Globus pallidus (tissue), 1 donor: ENCODE data around the gene DPH6.
"Not testable (repeated sequence)": the region's sequence is repeated elsewhere in the genome, so short reads cannot be mapped to it uniquely, and the experiment has no call there.

Source experiments
- DNase-seq: peaks from one replicate; pipeline ENCODE4 v3.0.0-alpha.2; 2015; ENCODE audit warnings: low spot score

Gene DPH6

DNA sequence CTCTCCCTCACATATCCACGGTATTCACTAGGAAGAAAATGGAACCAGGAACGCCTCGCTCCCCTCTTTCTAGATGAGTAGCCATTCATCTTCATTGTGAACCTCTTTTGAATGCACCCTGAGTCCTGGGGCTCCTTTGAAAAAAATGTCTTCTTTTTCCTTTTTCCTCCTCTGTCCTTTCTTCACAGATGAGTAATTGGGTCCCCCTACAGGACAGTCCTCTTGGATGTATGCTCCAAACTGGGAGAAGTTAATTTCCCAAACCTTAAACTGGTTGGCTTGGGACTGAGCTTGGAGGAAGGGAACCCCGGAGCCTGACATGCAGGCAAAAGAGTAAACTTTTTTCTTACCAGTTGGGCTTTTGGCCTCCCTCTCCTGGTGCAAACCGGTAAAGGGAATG lies 108.8 kb downstream of the DPH6 start:
- DNase-seq: no peak

DNA sequence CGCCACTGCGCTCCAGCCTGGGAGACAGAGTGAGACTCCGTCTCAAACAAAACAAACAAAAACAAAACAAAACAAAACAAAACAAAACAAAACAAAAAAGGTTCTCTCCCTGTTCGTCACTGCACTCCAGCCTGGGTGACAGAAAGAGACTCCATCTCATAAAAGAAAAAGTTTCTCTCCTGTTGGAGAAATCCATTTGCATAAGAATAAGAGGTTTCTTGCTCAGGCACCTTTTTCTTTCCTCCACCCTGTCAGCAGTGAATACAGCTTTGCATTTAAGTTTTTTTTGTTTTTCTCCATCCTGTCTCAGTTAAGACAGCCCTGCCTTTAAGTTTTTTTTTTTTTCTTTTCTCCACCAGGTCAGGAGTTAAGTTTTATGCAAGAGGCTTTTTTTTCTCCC lies 109.5 kb downstream of the DPH6 start:
- no peak for DNase-seq

DNA sequence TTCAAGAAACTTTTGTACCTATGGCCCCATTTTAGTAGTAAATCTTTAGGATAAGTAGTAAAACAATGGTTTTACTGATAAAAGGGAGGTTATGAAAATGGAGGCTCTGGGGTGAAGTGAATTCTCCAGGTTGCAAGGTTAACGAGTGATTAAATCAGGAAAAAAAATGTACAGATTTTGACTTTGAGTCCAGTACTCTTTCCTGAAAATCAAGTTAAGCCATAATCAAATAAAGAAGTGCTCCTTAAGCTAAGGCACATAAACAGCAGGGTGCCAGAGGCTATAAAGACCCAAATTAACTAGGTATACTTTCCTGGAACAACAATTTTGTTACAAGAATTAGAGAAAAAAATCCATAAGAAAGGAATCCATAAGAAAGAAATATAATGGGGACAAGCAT lies 114.7 kb downstream of the DPH6 start:
- no peak for DNase-seq

DNA sequence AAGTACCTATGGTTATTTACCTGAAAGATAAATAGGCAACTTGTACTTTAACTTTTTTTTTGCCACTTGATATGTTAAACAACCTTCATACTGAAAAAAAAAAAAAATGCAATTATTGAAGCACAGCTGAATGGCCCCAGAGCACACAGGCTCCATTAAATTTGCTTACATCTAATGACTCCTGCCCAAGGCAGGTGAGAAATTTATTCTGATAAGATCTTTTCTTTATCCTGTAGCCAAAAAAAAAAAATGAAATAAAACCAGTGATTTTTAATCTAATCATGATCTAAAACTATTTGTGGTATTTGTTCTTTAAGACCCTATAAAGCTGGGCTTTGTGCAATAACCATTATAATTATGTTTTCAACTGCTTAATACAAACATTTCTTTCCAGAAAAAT lies 115.7 kb downstream of the DPH6 start:
- DNase-seq: no peak

DNA sequence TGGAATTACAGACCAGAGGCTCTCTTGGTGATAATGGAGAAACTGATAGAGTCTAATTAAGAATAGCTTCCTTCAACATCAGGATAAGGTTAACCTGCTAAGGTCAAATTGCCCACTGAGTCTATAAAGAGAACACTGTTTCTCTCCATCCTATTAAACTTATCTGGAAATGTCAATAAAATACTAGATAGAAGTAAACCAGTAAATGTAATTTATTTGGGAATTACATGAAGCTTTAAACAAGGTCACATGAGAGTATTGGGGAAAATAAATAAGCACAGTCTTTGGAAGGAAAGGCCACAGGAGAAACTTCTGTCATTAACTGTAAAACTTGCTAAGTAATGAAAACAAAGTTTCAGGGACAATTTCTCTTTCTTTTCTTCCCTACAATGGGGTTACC lies 118.5 kb downstream of the DPH6 start:
- no peak for DNase-seq

DNA sequence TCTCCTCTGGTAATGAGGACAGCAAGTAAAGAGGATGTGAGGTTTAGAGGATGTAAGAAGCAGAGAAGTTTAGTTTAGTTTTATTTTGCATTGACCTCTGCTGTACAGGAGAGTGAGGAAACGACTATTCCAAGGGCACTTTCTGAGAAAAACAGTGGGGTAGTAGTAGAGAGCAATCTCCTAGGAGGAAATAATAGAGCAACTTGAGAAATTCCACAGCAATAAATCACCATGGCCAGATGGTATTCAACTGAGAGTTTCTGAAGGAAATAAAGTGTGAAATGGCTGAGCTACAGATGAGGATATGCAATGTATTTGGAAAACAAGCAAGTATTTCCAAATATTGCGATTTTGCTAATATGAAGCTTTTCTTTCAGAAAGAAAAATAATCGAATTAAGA lies 118.9 kb downstream of the DPH6 start:
- no peak for DNase-seq

DNA sequence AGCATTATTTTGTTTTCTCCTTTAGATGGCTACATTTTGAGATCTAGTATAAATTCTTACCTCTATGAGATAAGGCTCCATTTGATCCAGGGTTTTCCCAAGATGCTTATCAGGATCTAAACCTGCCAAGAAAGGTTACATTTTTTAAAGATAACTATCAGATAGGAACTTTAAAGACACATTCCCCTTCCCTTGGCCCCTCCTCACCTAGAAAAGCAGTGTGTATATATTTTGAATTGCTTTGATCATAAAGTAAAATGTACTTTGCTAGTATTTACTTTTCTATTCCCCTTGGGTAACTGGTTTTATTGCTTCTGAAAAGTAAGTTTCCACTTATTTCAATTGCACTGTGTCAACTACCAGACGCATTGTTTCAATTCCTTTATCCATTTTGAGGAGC lies 135.2 kb downstream of the DPH6 start:
- DNase-seq: no peak

DNA sequence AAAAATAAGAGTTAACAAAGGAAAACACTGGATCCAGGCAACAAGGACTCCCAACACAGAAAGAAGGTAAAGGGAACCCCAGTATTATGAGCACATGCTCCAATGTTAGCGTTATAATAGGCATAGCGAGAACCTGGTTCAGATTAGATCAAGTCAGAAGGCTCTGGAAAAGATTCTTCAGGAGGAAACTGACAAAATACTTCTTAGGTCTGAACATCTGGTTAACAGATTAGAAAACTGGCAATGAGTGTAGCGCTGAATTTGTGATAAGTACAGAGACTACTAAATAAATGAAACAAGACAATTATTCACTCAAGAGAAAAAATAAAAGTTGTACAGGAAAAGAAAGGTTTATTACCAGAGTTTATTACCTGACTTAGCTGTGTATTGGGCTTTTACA lies 146.1 kb downstream of the DPH6 start:
- DNase-seq: no peak

DNA sequence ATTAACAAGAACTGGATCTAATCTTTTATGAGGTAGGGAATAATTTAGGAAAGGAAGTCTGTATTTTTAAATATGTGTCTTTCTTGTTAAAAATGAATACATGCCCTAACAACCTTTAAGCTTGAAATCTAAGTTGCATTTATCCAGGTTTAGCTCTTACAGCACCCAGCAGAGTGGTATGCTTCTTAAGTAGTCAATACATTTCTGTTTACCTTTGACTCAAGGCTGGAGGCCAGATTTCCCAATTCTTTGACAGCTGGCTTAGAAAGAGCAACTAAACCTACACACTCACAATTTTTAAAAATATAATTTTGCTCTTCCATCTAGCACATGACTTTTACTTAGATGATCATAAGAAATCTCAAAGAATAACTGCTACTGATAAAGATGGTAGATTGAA lies 148.9 kb downstream of the DPH6 start:
- DNase-seq: no peak

DNA sequence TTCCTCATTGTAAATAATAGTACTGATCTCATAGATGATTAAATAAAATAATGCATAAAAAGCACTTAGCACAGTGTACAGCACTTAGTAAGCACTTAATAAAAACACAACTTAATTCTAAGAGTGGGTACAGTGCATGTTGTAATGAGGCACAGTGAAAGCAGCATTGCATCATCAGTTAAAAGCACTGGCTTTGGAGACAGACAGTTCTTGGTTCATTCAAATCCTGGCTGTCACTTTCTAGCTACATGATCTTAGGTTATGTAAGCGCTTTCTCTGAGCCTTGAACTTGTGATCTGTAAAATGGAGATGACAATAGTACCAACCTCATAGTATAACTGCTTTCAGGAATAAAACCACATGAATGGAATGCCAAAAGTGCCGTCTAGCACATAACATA lies 151.5 kb downstream of the DPH6 start:
- no peak for DNase-seq

DNA sequence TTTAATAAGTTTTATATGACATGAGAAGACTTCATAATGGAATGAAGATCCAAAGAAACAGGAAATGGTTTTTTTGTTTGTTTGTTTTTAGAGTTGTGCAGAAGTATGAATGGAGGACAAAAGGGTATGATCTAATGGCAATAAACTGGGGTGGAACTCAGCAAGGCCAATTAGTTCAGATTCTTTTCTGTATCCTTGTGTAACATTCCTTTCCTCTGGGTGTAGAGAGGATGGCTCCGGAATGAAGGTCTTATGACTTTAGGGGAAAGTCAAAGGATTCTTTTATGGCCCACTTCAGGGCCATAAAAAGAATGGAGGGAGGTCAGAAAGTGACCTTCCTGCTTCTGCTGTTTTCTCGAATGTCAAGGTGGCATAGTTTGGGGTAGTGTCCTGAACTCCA lies 152.6 kb downstream of the DPH6 start:
- DNase-seq: no peak

DNA sequence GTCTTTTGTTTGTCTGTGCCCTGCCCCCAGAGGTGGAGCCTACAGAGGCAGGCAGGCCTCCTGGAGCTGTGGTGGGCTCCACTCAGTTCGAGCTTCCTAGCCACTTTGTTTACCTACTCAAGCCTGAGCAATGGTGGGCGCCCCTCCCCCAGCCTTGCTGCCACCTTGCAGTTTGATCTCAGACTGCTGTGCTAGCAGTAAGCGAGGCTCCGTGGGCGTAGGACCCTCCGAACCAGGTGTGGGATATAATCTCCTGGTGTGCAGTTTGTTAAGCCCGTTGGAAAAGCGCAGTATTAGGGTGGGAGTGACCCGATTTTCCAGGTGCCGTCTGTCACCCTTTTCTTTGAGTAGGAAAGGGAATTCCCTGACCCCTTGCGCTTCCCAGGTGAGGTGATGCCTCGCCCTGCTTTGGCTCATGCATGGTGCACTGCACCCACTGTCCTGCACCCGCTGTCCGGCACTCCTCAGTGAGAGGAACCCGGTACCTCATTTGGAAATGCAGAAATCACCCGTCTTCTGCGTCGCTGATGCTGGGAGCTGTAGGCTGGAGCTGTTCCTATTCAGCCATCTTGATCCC lies 154.5 kb downstream of the DPH6 start:
- not testable (repeated sequence) for DNase-seq

DNA sequence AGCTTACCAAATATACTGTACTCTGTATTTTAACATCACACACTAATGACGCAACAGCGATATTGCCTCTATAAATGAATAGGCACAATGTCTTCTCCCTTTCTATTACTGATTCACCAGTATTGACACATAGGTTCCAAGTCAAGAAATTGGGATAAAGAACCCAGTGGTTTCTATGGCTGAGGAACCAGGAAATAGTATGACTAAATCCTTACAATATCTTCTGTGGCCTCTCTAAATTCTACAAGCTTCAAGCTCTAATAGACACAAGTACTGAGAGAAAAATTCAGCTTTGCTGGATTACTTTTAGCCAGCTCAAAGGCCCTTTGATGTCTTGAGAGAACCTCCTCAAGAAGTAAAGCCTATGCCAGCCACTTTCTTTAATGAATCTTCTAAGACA lies 162.5 kb downstream of the DPH6 start:
- DNase-seq: no peak

DNA sequence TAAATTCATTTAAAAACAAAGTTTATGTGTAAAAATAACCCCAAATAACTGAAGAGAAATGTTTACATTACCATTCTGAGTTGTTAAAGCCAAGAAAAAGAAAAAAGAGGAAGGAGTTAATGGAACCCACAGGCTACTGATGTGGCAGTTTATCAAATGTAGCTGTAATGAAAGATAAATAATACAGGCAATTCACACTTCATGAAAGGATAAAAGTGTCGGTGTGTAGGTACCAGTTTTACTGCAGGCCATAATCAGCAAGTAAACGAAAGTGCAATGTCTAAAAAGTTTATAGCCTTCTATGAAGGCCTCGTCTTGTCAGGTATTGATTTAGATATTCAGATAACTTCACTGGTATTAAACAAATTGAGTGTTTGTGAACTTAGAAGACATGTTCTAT lies 164.6 kb downstream of the DPH6 start:
- DNase-seq: no peak

DNA sequence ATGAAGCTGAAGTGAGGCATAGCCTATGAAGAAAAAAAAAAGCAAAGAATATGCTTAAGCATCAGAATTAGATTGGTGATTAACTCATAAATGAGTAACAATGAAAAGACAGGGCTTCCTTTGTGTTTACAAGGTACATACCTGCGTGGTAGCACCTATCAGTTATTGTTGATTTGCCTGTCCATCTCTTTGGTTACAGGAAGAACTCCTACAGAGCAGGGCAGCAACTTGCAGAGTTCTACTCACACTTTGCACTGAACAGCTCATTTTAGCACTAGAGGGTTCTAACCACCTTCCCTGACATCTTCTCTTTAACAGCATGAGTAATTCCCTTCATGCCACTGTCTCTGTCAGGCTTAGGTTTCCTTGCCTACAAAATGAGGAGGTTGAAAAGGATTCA lies 166.0 kb downstream of the DPH6 start:
- no peak for DNase-seq

DNA sequence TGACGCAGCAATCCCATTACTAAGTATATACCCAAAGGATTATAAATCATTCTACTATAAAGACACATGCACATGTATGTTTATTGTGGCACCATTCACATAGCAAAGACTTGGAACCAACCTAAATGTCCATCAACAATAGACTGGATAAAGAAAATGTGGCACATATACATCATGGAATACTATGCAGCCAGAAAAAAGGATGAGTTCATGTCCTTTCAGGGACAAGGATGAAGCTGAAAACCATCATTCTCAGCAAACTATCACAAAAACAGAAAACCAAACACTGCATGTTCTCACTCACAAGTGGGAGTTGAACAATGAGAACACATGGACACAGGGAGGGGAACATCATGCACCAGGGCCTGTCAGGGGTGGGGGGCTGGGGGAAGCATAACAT lies 167.5 kb downstream of the DPH6 start:
- DNase-seq: not testable (repeated sequence)

DNA sequence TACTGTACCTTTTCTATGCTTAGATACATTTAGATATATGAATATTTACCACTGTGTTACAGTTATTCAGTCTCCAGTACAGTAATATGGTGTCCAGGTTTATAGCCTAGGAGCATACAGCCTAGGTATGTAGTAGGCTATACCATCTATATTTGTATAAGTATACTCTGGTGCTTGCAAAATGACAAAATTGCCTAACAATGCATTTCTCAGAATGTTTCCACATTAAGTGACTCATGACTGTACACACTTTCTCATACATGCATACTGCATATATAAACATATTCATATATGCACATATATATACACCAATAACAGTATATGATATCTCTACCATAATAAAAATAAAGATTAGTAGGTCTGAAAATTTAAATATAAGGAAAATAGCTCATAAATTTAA lies 169.3 kb downstream of the DPH6 start:
- no peak for DNase-seq

DNA sequence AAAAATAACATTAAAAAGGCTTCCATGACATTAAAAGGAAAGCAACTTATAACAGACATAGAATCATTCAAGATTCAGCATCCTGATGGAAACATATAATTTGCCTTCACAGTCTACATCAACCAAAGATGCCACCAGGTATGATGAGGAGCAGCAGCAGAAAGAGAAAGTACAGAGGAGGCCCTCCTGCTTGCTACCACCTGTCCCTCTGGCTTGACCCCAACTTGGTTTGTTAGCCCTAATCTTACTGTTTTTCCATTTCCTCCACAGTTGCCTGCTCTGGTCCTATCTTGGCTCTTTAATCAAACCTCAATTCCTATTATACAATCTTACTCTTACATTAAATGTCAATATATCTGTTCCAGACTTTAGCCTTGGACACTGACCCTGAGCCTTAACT lies 171.3 kb downstream of the DPH6 start:
- no peak for DNase-seq

DNA sequence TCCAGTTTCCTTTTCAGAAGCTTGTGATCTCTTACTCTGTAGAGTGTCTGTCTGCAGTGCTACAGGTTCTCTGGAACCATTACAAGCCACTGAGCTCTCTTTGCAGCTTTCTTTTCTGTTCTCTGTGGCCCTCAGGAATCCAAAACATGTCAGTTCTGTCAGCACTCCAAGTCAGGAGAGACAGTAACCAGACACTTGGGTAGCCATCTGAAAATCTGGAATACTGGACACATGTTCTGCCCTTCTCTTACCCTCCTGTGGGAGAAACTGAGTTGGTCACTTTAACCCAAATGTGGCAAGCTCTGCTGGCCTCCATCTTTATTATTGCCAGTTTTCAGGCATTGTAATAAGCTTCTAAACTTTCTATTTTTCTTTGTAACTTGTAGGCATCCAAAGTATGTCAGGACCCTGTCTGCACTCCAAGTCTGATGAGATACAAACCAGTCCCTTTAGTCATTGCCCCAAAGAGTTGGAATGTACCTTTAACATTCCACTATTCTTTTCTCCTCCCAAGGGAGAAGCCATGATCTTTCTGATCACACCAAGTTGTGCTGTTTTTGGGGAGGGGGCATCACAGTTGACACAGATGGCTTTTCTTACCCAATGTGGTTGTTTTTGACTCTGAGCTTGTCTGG lies 183.7 kb downstream of the DPH6 start:
- no peak for DNase-seq

DNA sequence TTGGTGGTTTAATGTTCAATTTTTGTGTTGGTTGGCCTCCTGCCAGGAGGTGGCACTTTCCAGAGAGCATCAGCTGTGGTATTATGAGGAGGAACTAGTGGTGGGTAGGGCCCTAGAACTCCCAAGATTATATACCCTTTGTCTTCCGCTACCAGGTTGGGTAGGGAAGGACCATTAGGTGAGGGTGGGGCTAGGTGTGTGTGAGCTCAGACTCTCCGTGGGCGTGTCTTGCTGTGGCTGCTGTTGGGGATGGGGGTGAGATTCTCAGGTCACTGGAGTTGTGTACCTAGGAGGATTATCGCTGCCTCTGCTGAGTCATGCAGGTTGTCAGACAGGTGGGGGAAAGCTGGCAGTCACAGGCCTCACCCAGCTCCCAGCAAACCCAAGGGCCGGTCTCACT lies 187.1 kb downstream of the DPH6 start:
- no peak for DNase-seq

DNA sequence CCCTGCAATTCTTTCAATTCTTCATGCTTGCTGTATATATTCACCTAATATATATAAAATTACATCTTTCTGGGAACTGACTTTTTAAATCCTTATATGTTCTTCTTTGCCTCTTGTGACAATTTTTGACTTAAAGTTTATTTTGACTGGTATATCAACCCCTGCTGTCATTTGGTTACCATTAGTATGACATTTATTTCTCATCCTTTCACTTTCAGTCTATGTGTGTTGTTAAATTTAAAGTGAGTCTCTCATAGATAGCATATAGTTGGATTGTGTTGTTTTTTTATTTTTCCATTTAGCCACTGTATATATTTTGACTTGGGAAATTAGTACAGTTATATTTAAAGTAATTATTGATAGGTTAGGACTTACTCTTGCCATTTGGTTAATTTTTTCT lies 194.9 kb downstream of the DPH6 start:
- no peak for DNase-seq

DNA sequence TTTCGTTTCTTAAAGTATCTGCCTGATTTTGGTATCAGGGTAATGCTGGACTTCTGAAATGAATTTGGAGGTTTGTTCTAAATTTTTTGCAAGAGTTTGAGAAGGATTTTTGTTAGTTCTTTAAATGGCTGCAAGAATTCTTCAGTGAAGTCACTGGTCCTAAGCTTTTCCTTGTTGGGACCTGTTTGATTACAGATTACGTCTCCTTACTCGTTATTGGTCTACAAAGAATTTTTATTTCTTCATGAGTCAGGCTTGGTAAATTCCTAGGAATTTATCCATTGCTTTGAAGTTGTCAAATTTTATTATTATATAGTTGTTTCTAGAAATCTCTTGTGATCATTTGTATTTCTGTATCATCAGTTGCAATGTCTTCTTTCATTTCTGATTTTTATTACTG lies 196.0 kb downstream of the DPH6 start:
- no peak for DNase-seq

DNA sequence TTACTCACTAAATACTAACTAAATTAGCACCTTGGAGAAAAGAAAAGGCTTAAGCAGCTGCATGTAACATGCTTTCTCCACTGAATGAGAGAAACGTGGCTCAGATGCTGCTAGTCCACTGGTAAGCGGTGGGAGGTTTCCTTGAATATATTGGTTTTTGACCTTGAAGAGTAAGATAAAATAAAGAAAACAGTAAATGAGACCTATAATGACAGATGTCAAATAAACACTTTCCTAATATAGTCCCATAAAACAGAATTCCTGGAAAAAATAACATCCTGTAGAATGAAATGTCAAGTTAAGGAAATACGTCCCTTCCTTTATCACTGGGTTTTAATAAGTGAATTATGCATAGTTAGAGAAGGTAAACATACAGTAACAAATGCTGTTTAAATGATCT lies 215.0 kb downstream of the DPH6 start:
- no peak for DNase-seq

DNA sequence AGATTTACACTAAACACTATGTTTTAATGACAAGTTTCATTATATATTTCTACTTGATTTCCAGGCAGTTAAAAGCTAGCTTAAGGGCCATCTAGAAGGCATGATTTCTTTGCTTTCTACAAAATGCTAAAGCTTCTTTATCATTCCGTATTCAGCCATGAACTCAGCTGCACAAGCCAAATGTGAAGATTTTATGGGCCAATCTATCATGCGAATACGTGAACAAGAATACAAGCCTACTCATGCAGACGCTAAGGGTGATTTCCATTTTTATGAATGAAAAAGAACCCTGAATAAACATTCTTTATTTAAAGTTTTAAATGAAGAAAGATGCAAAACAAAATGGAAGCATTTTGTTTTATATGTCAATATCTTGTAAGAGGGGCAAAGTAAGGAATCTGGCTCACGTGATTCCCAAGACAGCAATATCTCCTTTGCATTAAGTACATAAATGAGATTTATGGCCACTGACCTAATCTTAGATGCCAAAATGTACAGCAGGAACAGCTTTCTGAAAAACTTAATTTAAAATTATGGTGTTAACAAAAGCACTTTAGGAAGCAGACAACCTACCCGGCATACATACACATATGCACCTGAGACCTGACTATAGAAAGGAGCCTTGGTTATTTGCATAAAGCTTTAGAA lies 215.8 kb downstream of the DPH6 start:
- no peak for DNase-seq
